Mononuclear cell (primary cell): ENCODE data around the gene ANKUB1. TPM values are rescaled to one million over a fixed set of nuclear protein-coding genes. Genes with fewer than 3 reads are reported as not detected.

Experiments used
- H3K27me3 ChIP-seq: 2 replicates; pipeline ENCODE4 v1.6.0; 2011; ENCODE audit warnings: low read length, control low read depth; ENCODE audit not compliant: insufficient read depth
- H3K4me1 ChIP-seq: 2 replicates; pipeline ENCODE4 v1.5.1; 2011; ENCODE audit warnings: mild to moderate bottlenecking, low read length, control low read depth; ENCODE audit not compliant: insufficient read depth
- H3K4me3 ChIP-seq: 2 replicates; pipeline ENCODE4 v1.5.1; 2011; ENCODE audit warnings: mild to moderate bottlenecking, low read length, moderate library complexity
- H3K9me3 ChIP-seq: 2 replicates; pipeline ENCODE4 v1.5.1; 2011; ENCODE audit warnings: low read depth, mild to moderate bottlenecking, control low read depth, low read length
- total RNA-seq: library from RNA; depleted of rRNA; stranded (reverse); fragments of >200 nt; gene quantifications from one replicate; pipeline ENCODE4 v1.2.3, GENCODE V29; 2012

The ANKUB1 gene
- total RNA-seq, 1 donor: not detected

- Histone ChIP-seq H3K27me3 (no peaks in the 10 kb centered on the region), H3K4me1 (peaks cover 53% of the 10 kb centered on the region), H3K4me3 (peak overlapping the region; percentile 96), H3K9me3 (no peaks in the 10 kb centered on the region)
Observed at GRCh38 chr3:149815321-149815720, 23.0 kb upstream of the ANKUB1 start.

GRCh38 chr3:149813367-149814281, 21.3 kb upstream of the ANKUB1 start:
- H3K4me1 ChIP-seq: peaks cover 47% of the 10 kb centered on the region
- H3K27me3 ChIP-seq: no peaks in the 10 kb centered on the region
- H3K9me3 ChIP-seq: no peaks in the 10 kb centered on the region
- H3K4me3 ChIP-seq: peak overlapping the region; percentile 96

- H3K9me3 ChIP-seq: no peaks in the 10 kb centered on the region
- no peaks in the 10 kb centered on the region for H3K27me3 ChIP-seq
- H3K4me3 ChIP-seq: peak within 1 kb of the TSS; percentile 96
- peaks cover 49% of the 10 kb centered on the region for H3K4me1 ChIP-seq
Observed at GRCh38 chr3:149812606-149813366, 20.4 kb upstream of the ANKUB1 start, which contains the start of gene RNF13. Gene RNF13, plus strand, starts transcription at chr3:149813215. Its CDS starts 32,812 bp downstream, at chr3:149846027.

GRCh38 chr3:149812165-149812605, 19.8 kb upstream of the ANKUB1 start:
- H3K27me3 ChIP-seq: no peaks in the 10 kb centered on the region
- H3K9me3 ChIP-seq: no peaks in the 10 kb centered on the region
- peaks cover 43% of the 10 kb centered on the region for H3K4me1 ChIP-seq
- H3K4me3 ChIP-seq: peak overlapping the region; percentile 96

GRCh38 chr3:149810846-149811245, 18.5 kb upstream of the ANKUB1 start:
- Histone ChIP-seq H3K4me3 (no peak overlapping the region), H3K9me3 (no peaks in the 10 kb centered on the region), H3K4me1 (peaks cover 31% of the 10 kb centered on the region), H3K27me3 (no peaks in the 10 kb centered on the region)

GRCh38 chr3:149809699-149810098, 17.3 kb upstream of the ANKUB1 start:
- Histone ChIP-seq H3K4me1 (peaks cover 22% of the 10 kb centered on the region), H3K27me3 (peaks cover 3% of the 10 kb centered on the region), H3K4me3 (no peak overlapping the region), H3K9me3 (no peaks in the 10 kb centered on the region)

GRCh38 chr3:149808209-149808829, 16.0 kb upstream of the ANKUB1 start:
- Histone ChIP-seq H3K4me1 (peaks cover 14% of the 10 kb centered on the region), H3K9me3 (no peaks in the 10 kb centered on the region), H3K4me3 (no peak overlapping the region), H3K27me3 (peaks cover 3% of the 10 kb centered on the region)

- Histone ChIP-seq H3K4me1 (peaks cover 7% of the 10 kb centered on the region), H3K4me3 (no peak overlapping the region), H3K9me3 (no peaks in the 10 kb centered on the region), H3K27me3 (peaks cover 3% of the 10 kb centered on the region)
Observed at GRCh38 chr3:149806171-149806778, 13.9 kb upstream of the ANKUB1 start.

GRCh38 chr3:149801639-149802038, 9.3 kb upstream of the ANKUB1 start:
- no peaks in the 10 kb centered on the region for H3K9me3 ChIP-seq

GRCh38 chr3:149801195-149801594, 8.8 kb upstream of the ANKUB1 start:
- Histone ChIP-seq H3K4me3 (no peak overlapping the region), H3K27me3 (peaks cover 3% of the 10 kb centered on the region), H3K9me3 (no peaks in the 10 kb centered on the region), H3K4me1 (no peaks in the 10 kb centered on the region)

More at GRCh38 chr3:149801639-149802038, 9.3 kb upstream of the ANKUB1 start:
- H3K27me3 ChIP-seq: peaks cover 3% of the 10 kb centered on the region
- no peak overlapping the region for H3K4me3 ChIP-seq
- no peaks in the 10 kb centered on the region for H3K4me1 ChIP-seq

- H3K9me3 ChIP-seq: no peaks in the 10 kb centered on the region
- H3K27me3 ChIP-seq: peaks cover 2% of the 10 kb centered on the region
- no peak overlapping the region for H3K4me3 ChIP-seq
- H3K4me1 ChIP-seq: no peaks in the 10 kb centered on the region
Observed at GRCh38 chr3:149800693-149801092, 8.3 kb upstream of the ANKUB1 start.

- no peak overlapping the region for H3K4me3 ChIP-seq
- no peaks in the 10 kb centered on the region for H3K9me3 ChIP-seq
- H3K4me1 ChIP-seq: no peaks in the 10 kb centered on the region
- H3K27me3 ChIP-seq: no peaks in the 10 kb centered on the region
Observed at GRCh38 chr3:149796026-149796425, 3.7 kb upstream of the ANKUB1 start.

- peaks cover 2% of the 10 kb centered on the region for H3K27me3 ChIP-seq
- H3K4me1 ChIP-seq: no peaks in the 10 kb centered on the region
- no peak overlapping the region for H3K4me3 ChIP-seq
- H3K9me3 ChIP-seq: no peaks in the 10 kb centered on the region
Observed at GRCh38 chr3:149790698-149791097, 1.7 kb downstream of the ANKUB1 start.

- Histone ChIP-seq H3K9me3 (no peaks in the 10 kb centered on the region), H3K4me3 (no peak overlapping the region), H3K27me3 (peaks cover 2% of the 10 kb centered on the region), H3K4me1 (no peaks in the 10 kb centered on the region)
Observed at GRCh38 chr3:149790268-149790667, 2.1 kb downstream of the ANKUB1 start.
